Measurements from ENCODE around the gene FBRSL1.
"Not testable (repeated sequence)": the region's sequence is repeated elsewhere in the genome, so short reads cannot be mapped to it uniquely, and the experiment has no call there.

Gene FBRSL1

DNA sequence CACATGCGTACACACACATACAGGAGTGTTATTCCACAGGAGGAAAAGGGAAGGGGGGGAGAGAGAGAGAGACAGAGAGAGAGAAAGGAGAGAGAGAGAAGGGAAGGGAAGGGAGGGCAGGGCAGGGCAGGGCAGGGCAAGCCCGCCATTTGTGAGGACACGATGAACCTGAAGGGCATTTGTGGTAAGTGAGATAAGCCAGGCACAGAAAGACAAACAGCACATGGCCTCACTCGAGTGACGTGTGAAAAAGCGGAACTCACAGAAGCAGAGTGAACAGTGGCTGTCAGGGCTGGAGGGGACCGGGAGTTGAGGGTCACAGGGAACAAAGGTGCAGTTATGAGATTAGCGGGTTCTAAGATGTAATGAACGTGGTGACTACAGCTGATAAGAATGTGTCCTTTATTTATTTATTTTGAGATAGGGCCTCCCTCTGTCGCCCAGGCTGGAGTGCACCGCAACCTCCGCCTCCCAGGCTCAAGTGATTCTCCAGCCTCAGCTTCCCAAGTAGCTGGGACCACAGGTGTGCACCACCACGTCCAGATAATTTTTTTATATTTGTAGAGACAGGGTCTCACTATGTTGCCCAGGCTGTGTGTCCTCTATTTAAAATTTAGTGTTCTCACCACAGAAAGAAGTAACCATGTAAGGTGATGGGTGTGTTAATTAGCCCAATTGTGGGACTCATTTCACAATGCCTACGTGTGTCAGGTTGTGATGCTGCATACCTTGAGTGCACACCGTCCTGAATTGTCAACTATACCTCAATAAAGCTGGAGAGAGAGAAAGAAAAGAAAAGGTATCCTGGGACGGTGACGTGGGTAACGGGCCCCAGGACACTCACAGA, 18.7 kb upstream of the FBRSL1 start:
- no peak for DNase-seq (ENCODE audit: low read depth)

DNA sequence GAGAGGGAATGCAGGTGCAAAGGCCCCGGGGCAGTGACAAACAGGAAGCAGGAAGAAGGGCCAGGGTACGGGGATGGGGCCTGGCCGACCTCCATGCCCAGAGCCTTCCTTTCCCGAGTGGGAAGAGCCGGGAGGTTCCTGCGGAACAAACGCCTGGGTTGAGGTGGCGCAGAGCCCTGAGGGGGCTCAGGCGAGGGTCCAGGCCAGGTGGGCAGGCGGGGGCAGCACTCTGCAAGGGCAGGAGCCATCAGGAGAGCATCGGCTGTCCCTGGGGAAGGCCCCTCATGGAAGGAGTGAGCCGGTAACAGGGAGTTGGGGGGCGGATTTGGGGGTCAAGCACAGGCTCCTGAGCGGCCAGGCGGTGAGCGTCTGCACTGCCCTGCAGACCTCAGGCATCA, 18.1 kb upstream of the FBRSL1 start:
- DNase-seq (ENCODE audit: low read depth) = no peak

DNA sequence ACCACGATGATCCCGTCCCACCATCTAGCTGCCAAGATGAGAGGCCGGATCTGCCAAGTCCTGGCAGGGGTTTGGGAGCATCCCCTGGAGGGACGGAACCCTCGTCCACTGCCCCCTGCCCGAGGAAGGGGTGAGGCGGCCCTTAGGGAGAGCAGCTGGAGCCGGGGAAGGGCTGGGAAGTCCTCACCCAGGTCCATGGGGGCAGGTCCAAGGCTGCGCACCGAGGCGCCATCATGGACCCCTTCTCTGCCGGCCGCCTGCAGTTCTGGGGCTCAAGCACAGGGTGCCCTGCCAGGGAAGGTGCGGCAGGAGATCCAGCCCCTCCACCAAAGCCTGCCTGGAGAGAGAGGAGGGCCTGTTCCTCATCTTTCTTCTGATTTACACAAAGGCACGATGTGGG, 17.6 kb upstream of the FBRSL1 start:
- no peak for DNase-seq (ENCODE audit: low read depth)

DNA sequence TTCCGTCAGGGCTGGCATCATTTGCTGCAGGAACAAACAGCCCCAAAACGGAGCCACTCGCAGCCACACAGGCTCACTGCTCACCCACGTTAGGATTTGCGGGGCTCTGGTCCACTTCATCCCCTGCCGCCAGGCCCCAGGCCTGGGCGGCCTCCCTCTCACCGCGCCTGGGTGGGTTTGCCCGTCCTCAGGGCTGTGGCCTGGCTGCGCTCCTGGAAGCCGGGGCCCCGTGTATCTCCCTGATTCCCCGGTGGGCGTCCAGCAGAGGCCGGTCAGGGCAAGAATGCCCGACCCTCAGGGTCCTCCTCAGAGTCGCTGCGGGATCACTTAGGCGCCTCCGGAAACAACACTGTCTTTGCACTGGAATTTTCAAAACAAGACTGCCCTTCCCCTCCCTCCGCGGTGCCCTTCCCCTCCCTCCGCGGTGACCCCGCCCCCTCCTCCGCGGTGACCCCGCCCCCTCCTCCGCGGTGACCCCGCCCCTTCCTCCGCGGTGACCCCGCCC, 15.7 kb upstream of the FBRSL1 start:
- DNase-seq (ENCODE audit: low read depth) = no peak

DNA sequence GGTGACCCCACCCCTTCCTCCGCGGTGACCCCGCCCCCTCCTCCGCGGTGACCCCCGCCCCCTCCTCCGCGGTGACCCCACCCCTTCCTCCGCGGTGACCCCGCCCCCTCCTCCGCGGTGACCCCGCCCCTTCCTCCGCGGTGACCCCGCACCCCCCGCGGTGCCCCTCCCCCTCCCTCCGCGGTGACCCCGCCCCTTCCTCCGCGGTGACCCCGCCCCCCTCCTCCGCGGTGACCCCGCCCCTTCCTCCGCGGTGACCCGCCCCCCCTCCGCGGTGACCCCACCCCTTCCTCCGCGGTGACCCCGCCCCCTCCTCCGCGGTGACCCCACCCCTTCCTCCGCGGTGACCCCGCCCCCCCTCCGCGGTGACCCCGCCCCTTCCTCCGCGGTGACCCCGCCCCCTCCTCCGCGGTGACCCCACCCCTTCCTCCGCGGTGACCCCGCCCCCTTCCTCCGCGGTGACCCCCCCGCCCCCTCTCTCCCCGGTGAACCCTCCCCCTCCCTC, 15.1 kb upstream of the FBRSL1 start:
- DNase-seq (ENCODE audit: low read depth) = not testable (repeated sequence)

DNA sequence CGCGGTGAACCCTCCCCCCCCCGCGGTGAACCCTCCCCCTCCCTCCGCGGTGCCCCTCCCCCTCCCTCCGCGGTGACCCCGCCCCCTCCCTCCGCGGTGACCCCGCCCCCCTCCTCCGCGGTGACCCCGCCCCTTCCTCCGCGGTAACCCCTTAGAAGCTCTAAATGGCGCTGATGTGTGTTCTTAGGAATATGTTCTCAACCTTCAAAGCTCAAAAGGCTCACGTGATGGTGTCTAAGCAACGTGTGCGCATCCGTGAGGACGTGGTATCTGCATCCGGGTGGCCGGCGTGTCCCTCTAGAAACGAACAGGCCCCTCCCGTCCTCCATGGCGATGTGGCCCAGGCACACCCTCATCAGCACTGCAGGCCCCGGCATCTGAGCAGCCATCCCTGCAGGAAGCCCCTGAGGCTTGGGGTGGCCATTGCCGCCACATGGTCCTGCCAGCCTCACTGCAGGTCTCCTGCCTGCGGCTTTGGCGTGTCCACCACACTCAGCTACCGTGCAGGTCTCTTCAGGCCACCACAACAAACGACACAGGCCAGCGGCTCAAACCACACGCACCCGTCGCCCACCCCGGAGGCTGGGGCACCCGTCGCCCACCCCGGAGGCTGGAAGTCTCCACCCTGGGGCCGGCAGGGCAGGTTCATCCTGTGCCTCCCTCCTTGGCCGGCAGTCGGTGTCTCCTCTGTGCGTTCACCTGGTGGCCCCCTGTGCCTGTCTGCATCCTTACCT, 14.5 kb upstream of the FBRSL1 start:
- DNase-seq (ENCODE audit: low read depth) = no peak

DNA sequence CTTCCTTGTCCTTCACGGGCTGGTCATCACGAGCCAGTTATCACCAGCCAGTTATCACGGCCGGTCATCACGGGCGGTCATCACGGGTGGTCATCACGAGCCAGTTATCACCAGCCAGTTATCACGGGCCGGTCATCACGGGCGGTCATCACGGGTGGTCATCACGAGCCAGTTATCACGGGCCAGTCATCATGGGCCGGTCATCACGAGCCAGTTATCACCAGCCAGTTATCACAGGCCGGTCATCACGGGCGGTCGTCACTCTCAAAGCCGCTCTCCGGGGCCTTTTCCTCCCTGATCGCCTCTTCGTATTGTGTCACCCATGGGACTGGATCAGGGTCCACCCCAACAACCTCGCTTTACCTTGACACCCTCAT, 13.9 kb upstream of the FBRSL1 start:
- DNase-seq (ENCODE audit: low read depth) = no peak

DNA sequence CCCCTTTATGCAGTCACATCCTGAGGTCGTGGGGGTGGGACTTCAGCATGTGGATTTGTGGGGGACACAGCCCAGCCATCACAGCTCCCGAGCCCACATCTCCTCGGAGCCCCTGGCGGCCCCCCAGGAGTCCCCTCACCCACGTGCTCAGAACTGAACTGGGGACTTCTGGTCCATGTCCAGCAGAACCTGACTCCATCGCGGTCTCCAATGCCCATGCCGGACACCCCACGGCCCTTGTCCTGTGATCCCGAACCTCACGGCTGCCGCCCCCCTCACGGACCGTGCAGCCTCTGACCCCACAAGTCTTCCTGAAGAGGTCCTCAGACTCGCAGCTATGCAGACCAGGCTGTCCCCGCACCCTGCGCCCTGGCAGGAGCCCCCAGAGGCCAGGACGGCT, 13.5 kb upstream of the FBRSL1 start:
- no peak for DNase-seq (ENCODE audit: low read depth)

DNA sequence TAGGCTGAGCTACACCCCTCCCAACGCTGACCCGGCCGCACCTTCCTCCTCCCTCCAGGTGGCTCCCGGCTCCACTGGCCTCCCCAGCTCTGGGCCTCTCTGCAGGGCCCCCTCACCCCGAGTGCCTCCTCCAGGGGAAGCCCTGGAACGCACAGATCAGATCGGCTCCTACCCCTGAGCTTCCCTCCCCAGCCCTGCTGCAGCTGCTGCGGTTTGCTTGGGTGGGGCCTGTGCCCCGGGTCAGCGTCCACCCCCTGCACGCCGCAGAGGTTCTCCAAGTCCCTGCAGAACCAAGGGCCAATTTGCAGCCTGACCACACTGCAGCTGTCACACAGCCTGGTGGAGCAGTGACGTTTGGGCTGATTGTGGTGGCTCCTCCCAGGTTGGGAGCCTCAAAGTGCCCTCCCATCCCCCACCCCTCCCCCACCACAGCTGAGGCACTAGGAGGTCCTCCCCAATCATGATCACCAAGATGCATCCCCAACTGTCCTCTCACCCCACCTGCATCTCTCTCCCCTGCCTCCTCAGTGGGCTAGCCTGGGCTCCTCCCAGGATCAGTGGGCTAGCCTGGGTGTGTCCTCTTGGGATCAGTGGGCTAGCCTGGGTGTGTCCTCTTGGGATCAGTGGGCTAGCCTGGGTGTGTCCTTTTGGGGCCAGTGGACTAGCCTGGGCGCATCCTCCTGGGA, 12.8 kb upstream of the FBRSL1 start:
- no peak for DNase-seq (ENCODE audit: low read depth)

DNA sequence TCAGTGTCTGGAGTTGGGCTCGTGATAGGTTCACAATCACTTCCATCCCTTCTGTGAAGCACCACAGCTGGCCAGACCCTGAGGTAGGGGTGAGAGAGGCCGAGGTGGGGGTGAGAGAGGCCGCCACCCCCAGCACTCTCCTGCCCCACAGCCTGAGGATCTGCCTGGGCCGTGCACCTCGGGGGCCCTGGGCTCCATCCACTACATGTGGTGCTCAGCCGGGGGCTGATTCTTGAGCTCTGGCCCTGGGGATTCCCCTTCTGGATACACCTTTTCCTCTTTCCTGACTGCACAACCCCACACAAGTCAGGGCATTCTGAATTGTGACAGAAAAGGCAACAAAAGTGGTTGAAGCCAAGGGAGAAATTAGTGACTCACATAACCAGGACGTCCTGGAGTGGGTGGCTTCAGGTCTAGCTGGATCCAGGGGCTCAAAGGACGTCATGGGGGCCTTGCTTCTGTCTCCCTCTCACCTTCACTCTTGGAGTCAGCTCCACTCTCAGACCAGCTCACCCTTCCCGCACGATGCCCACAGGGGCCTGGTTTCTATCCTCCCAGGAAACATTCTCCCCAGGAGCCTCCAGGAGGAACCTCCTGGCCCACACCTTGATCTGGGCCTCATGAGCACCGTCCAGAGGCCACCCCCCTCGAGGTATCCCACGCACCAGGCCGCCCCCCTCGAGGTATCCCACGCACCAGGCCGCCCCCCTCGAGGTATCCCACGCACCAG, 12.1 kb upstream of the FBRSL1 start:
- no peak for DNase-seq (ENCODE audit: low read depth)

DNA sequence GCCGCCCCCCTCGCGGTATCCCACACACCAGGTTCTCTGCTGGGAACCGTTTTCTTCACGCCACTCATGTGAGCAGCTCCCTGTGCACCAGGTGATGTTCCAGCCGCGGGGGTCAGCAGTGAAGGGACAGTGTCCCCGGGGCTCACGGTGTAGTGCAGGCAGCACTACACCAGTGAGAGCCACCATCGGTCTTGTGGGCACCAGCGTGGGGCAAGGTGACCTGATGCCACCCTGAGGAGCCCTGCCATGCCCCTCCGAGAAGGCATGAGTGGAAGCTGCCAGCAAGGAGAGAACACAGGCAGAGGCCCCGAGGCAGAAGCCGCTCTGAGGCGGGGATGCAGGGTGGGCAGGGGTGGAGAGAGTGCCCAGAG, 11.5 kb upstream of the FBRSL1 start:
- DNase-seq (ENCODE audit: low read depth) = no peak

DNA sequence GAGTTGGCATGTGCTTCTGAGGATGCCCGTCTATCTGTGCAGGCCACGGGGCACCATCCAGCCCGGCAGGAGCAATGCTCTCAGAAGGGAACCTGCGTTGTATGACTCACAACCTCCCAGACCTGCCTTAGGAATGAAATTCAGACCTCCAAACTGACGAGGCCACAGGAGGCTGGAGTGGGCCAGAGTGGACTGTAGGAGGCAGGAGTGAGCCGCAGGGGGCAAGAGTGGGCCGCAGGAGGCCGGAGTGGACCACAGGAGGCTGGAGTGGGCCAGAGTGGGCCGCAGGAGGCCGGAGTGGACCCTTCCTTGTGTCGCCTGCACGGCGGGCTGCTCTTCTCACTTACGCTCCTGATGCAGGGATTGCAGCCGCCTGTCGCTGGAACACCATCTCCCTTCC, 11.1 kb upstream of the FBRSL1 start:
- no peak for DNase-seq (ENCODE audit: low read depth)

DNA sequence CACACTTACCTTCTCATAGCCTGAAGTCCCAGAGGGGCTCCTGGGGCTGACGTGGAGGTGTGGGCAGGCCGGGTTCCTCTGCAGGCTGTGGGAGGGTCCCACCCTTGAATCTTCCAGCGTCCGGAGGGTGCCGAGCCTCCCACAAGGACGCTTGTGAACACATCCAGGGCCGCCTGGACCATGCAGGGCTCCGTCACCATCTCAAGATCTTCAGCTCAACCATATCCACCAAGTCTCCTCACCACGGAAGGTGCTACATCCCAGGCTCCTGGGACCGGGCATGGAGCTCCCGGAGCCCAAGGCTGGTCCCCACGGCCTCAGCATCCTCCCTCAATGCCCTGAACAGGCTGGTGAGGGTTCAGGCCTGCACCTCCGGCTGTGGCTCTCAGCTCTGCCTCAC, 10.7 kb upstream of the FBRSL1 start:
- no peak for DNase-seq (ENCODE audit: low read depth)

DNA sequence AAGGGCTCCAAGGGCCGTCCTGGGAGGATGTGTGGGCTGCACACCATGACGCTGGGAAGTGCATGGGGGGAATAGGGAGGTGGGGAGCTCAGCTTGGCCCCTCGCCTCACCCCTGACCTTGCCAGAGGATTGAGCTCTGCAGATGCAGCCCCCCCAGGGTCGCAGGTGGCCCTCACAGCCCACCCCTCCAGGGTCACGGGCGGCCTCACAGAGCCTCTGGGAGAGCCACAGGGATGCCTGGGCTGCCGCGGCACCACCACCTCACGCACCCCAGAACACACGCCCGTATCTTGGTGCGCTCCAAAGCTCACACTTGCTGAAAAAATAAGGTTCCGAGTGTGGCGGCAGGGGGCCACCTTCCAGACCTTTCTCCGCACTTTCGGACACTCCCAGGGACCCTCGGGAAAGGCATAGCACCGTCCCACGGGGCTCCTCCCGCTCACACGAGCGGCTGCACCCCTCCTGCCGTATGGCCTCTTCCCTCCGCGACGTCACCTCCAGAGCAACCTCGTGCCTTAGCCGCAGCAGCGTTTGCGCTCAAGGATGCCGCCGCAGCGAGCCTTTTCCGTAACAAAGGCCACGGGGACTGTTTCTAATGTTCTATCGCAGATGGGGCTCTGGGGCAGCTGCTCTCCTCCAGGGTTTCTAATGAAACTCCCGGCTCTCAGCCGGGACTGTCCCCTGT, 9.9 kb upstream of the FBRSL1 start:
- no peak for DNase-seq (ENCODE audit: low read depth)

DNA sequence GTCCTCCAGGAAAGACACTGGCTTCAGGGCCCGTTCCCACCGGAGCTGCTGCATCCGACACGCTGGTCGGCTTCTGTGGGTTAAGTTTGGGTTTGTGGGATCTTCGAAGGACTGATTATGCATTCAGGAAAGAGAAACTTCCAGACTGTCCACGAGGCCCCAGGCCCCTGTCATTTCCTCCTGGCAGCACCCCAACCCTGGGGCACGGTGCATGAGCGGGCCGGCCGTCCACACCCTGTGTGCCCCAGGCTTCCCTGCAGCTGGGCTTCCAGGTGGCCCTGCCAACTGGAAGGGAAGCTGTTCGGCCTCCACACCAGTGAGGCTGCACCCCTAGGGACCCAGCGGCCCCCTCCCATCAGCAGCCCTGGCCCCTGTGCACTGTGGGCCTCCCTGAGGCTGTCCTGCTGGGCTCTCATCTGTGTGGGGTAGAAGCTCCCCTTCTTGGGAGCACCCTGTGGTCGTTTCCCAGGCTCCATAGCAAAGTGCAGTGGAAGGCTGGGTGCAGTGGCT, 9.3 kb upstream of the FBRSL1 start:
- DNase-seq (ENCODE audit: low read depth) = no peak

DNA sequence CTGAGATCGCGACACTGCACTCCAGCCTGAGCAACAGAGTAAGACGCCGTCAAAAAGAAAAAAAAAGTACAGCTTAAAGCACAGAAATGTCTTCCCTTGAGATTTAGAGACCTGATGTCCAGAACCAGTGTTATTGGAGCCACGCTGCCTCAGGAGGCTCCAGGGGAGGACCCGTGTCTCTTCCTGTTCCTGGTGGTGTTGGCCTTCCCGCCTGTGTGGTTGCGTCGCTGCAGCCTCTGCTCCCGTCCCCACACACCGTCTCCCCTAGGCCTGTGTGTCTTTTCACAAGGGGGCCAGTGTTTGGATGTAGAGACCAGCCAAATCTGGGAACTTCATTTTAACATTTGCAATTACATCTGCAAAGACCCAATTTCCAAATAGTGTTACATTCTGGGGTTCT, 8.6 kb upstream of the FBRSL1 start:
- DNase-seq (ENCODE audit: low read depth) = no peak

DNA sequence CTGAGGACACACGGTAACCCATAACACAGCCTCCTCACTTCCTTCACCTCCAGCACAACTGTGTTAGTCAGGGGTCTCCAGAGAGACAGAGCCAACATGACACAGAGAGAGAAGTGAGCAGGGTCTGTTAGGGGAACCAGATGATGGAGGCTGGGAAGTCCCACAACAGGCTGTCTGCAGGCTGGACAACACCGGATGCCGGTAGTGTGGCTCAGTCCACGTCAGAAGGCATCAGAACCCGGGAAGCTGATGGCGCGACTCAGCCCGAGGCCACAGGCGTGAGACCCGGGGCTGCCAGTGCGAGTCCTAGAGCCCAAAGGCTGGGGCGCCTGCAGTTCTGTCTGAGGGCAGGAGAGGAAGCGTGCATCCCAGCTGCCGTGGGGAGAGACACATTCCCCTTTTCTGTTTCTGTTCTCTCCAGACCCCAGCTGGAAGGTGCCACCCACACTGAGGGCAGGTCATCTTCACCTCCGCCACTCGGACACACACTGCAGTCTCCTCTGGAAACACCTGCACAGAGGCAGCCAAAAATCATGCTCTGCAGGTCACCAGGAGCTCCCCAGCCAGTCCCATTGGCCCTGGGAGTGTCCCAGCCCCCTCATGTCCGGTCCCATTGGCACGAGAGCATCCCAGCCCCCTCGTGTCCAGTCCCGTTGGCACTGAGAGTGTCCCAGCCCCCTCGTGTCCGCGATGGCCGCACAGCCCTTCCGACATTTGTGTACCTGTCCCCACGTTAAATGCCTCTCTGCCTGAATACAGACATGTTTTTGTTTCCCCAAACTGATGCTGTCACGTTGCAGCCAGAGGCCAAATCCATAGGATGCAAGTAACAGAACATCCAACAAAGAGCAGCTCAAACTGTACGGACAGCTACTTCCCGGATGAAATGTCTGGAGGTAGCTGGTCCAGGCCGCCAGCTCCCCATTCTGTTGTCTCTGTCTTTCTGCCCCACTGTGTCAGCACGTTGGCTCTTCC, 7.9 kb upstream of the FBRSL1 start:
- DNase-seq (ENCODE audit: low read depth) = no peak

DNA sequence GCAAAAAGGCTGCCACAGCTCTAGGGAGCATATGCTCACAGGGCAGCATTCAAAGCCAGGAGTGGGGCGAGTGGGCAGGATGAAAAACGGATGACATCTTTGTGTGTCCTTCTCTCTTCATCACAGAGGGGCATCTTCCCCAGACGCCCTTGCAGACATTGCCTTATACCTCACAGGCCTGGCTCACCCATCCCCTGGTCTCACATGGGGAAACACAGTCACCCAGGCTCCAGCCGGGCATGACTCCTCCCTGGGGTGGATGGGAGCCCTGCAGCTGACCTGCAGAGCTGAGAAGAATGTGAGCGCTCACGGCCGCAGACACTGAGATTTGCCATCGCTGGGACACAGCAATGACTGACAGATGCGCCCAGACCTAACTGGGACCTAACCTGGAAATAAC, 7.2 kb upstream of the FBRSL1 start:
- no peak for DNase-seq (ENCODE audit: low read depth)

DNA sequence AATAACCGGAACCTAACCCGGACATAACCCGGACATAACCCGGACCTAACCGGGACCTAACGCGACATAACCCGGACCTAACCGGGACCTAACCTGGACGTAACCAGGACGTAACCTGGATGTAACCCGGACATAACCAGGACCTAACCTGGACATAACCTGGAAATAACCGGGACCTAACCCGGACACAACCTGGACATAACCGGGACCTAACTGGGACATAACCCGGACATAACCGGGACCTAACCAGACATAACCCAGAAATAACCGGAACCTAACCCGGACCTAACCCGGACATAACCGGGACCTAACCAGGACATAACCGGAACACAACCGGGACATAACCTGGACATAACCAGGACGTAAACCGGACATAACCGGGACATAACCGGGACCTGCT, 6.7 kb upstream of the FBRSL1 start:
- DNase-seq (ENCODE audit: low read depth) = no peak

DNA sequence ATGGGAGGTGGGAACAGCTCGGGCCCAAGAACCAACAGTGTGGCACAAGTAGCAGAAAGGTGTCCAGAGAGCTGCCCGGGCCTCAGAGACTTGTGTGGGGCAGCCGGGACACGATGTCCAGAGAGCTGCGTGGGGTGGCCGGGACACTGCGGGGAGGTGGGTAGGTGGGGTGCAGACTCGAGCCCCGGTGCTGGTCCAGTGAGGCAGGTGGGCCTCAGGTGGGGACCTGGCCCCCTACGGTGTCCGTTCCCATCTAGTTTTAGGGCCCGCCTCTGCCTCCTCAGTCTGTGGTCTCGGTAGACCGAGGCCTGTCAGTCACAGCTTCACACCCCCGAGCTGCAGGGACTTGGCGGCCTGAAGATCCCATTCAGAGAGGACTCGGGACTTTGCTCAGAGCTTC, 6.3 kb upstream of the FBRSL1 start:
- no peak for DNase-seq (ENCODE audit: low read depth)

Measured in stimulated activated CD8-positive, alpha-beta memory T cell treated with anti-CD3 and anti-CD28 coated beads, Interleukin-12 subunit alpha, Interleukin-12 subunit beta, amount 100 ng/mL, for 4 hours (primary cell).